ENCODE data around the gene RIC8A. TPM values are rescaled to one million over a fixed set of nuclear protein-coding genes. Genes with fewer than 3 reads are reported as not detected.

Gene RIC8A
- total and polyA plus RNA-seq, 9 of the 15 experiments (the other 6 are each of a cell fraction or from before 2014, with no cell fraction given) = 10.7 to 108 (median 72.1) TPM

- ATAC-seq (no peak), DNase-seq (ENCODE audit: extremely low read depth in 1 of 4, low spot score in 3 of 4) (no peak), FAIRE-seq (no peak)
- peaks cover 10 to 13% of the 10 kb centered on the region in 2 experiments for H3K4me1 ChIP-seq (replicated peaks in 1 of 2; ENCODE audit: control insufficient read depth in 2 of 2, insufficient read depth in 2 of 2, low read length in 2 of 2)
- no peaks in the 10 kb centered on the region for H3K79me2 ChIP-seq (ENCODE audit: control insufficient read depth, insufficient read depth, low read length)
- no peak overlapping the region for H2AFZ ChIP-seq (ENCODE audit: low read depth, low read length)
- TF ChIP-seq POLR2AphosphoS5 (IDR thresholded peaks at IDR 0.05; ENCODE audit: control insufficient read depth, insufficient read depth, low read depth, low read length) (peak; percentile 12; the same call in 1 of the 2 replicates), CBFA2T2 (conservative IDR thresholded peaks at IDR 0.05) (no peak), SMARCE1 (IDR thresholded peaks at IDR 0.05) (no peak), BCOR (IDR thresholded peaks at IDR 0.05) (no peak)
- no peak overlapping the region for H3K27ac ChIP-seq (ENCODE audit: extremely low read depth, low read depth, low read length)
- ChIA-PET CTCF (ENCODE audit: low intra/inter-chr PET ratio) (no interaction called here), POLR2A (interaction anchor here (1.1 kb wide), 1 partner anchor 46 kb away, joined by 4 read pairs; the partner anchor contains the start of genes BET1L and RIC8A)
- 88% methylated on average over 8 of the region's 8 CpGs for WGBS (ENCODE audit: insufficient coverage, low coverage, missing lambda C conversion rate)
- H4K20me1 ChIP-seq (replicated peaks; ENCODE audit: control insufficient read depth, insufficient read depth, low read length) = no peaks in the 10 kb centered on the region
- in situ Hi-C loops (cut with MboI) = loop anchor here (5.0 kb wide), 1 partner anchor 105 kb away; no protein-coding TSS in a partner anchor
- H3K9ac ChIP-seq (ENCODE audit: insufficient read depth in 1 of 2, low read depth in 2 of 2, low read length in 2 of 2) = no peak overlapping the region
- no peaks in the 10 kb centered on the region for H3K27me3 ChIP-seq (ENCODE audit: control insufficient read depth in 2 of 2, insufficient read depth in 2 of 2, low read length in 2 of 2)
- H3K4me3 ChIP-seq = no peak overlapping the region
- no peaks in the 10 kb centered on the region for H3K9me3 ChIP-seq (replicated peaks; ENCODE audit: control insufficient read depth, insufficient read depth, low read depth, low read length)
- intact Hi-C loops (cut with micrococcal nuclease) = no loop called here
- H3K9me1 ChIP-seq (ENCODE audit: control insufficient read depth, insufficient read depth, low read length) = no peaks in the 10 kb centered on the region
- peaks cover 62% of the 10 kb centered on the region for H3K36me3 ChIP-seq (ENCODE audit: control insufficient read depth, insufficient read depth, low read length)
- TSS peak; percentile 69 for BruUV-seq (replicated peaks)
- no peak overlapping the region for H3K4me2 ChIP-seq (ENCODE audit: insufficient read depth, low read length)
Measured at GRCh38 chr11:252666-253065, 45.2 kb downstream of the RIC8A start.

GRCh38 chr11:253160-253885 is 45.8 kb downstream of the RIC8A start:
- Histone ChIP-seq H3K4me3 (no peak overlapping the region), H3K9ac (ENCODE audit: insufficient read depth in 1 of 2, low read depth in 2 of 2, low read length in 2 of 2) (peak overlapping the region in 1 of 2 experiments; percentile 24; a peak in 1 of 4 replicates), H3K27me3 (ENCODE audit: control insufficient read depth in 2 of 2, insufficient read depth in 2 of 2, low read length in 2 of 2) (no peaks in the 10 kb centered on the region), H3K27ac (ENCODE audit: extremely low read depth, low read depth, low read length) (no peak overlapping the region), H3K36me3 (ENCODE audit: control insufficient read depth, insufficient read depth, low read length) (peaks cover 55% of the 10 kb centered on the region), H3K9me3 (replicated peaks; ENCODE audit: control insufficient read depth, insufficient read depth, low read depth, low read length) (no peaks in the 10 kb centered on the region), H2AFZ (ENCODE audit: low read depth, low read length) (no peak overlapping the region), H3K4me1 (replicated peaks in 1 of 2; ENCODE audit: control insufficient read depth in 2 of 2, insufficient read depth in 2 of 2, low read length in 2 of 2) (peaks cover 13 to 16% of the 10 kb centered on the region in 2 experiments), H3K9me1 (ENCODE audit: control insufficient read depth, insufficient read depth, low read length) (no peaks in the 10 kb centered on the region), H3K79me2 (ENCODE audit: control insufficient read depth, insufficient read depth, low read length) (no peaks in the 10 kb centered on the region), H3K4me2 (ENCODE audit: insufficient read depth, low read length) (no peak overlapping the region), H4K20me1 (replicated peaks; ENCODE audit: control insufficient read depth, insufficient read depth, low read length) (no peaks in the 10 kb centered on the region)
- ChIA-PET POLR2A (interaction anchor here (0.6 kb wide), 1 partner anchor 113 kb away, joined by 3 read pairs; no protein-coding TSS in a partner anchor), CTCF (ENCODE audit: low intra/inter-chr PET ratio) (no interaction called here)
- WGBS (ENCODE audit: insufficient coverage, low coverage, missing lambda C conversion rate) = 83% methylated on average over 12 of the region's 13 CpGs
- ATAC-seq (no peak), DNase-seq (ENCODE audit: extremely low read depth in 1 of 4, low spot score in 3 of 4) (no peak), FAIRE-seq (no peak)
- no TSS peak for BruUV-seq (replicated peaks)
- in situ Hi-C loops (cut with MboI) = loop anchor here (5.0 kb wide), 1 partner anchor 104 kb away; no protein-coding TSS in a partner anchor
- intact Hi-C loops (cut with micrococcal nuclease) = no loop called here
- TF ChIP-seq BMI1 (IDR thresholded peaks at IDR 0.05; ENCODE audit: low read length) = no peak
- TF ChIP-seq SMAD2 (IDR thresholded peaks at IDR 0.05; ENCODE audit: low read depth, low read length) = no peak
- TF ChIP-seq MYNN (IDR thresholded peaks at IDR 0.05) = 0 out of 2 replicates have a peak, but pooled peaks have one; percentile 40
- TF ChIP-seq MYNN (CRISPR knock-in tag; IDR thresholded peaks at IDR 0.05) = no peak
- no peak for TF ChIP-seq ZNF592 (IDR thresholded peaks at IDR 0.05)
- peak; percentile 46 for TF ChIP-seq POLR2B (IDR thresholded peaks at IDR 0.05; ENCODE audit: low read depth, partially characterized antibody)
